ENCODE results near the gene ASAP2.

DNA sequence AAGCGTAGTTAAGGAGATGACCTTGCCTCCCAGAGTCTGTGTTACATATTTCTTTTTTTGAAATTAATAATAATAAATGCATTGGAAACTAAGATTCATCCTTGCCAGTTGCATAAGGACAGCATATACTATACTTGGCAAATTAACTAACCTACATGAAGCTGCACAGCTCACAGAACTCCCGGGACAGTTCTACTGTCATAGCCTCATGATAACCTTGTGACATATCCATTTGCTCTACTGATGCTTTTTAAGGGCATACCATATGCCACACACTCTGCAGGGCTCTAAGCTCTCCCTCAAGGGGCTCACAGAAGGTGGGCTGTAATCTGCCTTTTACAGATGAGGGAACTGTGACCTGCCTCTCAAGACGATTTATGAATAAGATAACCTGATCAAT is 212.9 kb downstream of the ASAP2 start:
- TF ChIP-seq, protein P1, sequence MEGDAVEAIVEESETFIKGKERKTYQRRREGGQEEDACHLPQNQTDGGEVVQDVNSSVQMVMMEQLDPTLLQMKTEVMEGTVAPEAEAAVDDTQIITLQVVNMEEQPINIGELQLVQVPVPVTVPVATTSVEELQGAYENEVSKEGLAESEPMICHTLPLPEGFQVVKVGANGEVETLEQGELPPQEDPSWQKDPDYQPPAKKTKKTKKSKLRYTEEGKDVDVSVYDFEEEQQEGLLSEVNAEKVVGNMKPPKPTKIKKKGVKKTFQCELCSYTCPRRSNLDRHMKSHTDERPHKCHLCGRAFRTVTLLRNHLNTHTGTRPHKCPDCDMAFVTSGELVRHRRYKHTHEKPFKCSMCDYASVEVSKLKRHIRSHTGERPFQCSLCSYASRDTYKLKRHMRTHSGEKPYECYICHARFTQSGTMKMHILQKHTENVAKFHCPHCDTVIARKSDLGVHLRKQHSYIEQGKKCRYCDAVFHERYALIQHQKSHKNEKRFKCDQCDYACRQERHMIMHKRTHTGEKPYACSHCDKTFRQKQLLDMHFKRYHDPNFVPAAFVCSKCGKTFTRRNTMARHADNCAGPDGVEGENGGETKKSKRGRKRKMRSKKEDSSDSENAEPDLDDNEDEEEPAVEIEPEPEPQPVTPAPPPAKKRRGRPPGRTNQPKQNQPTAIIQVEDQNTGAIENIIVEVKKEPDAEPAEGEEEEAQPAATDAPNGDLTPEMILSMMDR (IDR thresholded peaks at IDR 0.05): no peak
- TF ChIP-seq EZH2 (IDR thresholded peaks at IDR 0.05; ENCODE audit: borderline replicate concordance, insufficient read depth, low read depth, low read length, poor library complexity, severe bottlenecking): no peak
